HepG2 (cell line): ENCODE data around the gene SPRN.

Source experiments
- EZH2 ChIP-seq: conservative IDR thresholded peaks from 2 replicates; pipeline ENCODE4 v1.6.1; 2012; ENCODE audit warnings: mild to moderate bottlenecking, low read depth, low read length, moderate library complexity
- KDM2A ChIP-seq: sonication (generic); formaldehyde crosslinking; IDR thresholded peaks from 2 replicates; pipeline ENCODE4 v1.4.0; 2020; ENCODE audit warnings: low read depth, missing genetic modification reagents, borderline replicate concordance
- SMAD3 ChIP-seq: sonication (generic); formaldehyde crosslinking; IDR thresholded peaks from 2 replicates; pipeline ENCODE4 v1.4.0; 2020; ENCODE audit warnings: missing genetic modification reagents
- TCF7L2 ChIP-seq: IDR thresholded peaks from 2 replicates; pipeline ENCODE4 v1.6.1; 2011; ENCODE audit warnings: mild to moderate bottlenecking, low read depth, low read length, moderate library complexity
- TP53 ChIP-seq: sonication (generic); formaldehyde crosslinking; conservative IDR thresholded peaks from 2 replicates; pipeline ENCODE4 v1.4.0; 2020; ENCODE audit warnings: missing genetic modification reagents
- ZNF7 ChIP-seq: IDR thresholded peaks from 2 replicates; pipeline ENCODE4 v1.6.1; 2016; ENCODE audit warnings: missing biosample characterization, missing genetic modification reagents
- TF ChIP-seq, protein P1 (sequence below): sonication (generic); formaldehyde crosslinking; conservative IDR thresholded peaks from 2 replicates; pipeline ENCODE4 v1.5.0; 2020; ENCODE audit warnings: missing genetic modification reagents

DNA sequence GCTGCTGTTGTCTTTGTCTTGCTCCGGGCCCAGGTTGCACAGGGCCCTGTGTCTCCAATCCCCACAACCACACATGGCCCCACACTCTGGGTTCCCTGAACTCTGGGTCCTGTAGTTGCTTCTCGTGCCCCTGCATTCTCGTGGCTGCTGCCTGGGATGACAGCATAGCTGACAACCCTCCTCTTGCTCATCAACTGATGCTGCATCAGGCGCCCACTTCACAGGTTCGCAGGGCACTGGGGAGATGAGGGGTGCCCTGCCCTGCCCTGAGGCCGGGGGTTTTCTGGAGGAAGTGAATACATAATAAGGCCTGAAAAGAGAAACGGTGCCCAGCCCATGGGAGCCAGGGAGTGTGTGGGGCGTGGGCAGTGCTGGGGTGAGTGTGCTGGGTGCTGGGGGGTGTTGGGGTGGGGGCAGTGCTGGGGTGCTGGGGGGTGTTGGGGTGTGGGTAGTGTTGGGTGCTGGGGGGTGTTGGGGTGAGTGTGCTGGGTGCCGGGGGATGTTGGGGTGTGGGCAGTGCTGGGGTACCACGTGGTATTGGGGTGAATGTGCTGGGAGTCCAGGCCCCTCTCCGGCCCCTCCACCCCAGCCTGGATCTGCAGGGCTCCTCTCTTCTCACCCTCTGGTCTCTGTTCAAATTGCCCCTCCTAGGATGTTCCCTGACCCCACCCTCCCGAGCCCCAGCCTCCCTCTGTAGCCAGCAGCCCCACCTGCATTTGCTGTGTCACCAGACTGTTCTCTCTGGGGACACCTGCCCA is 32.5 kb downstream of the SPRN start:
- TF ChIP-seq SMAD3 (no peak), ZNF7 (CRISPR knock-in tag) (no peak), EZH2 (no peak), TCF7L2 (no peak), TP53 (CRISPR knock-in tag) (no peak), KDM2A (CRISPR knock-in tag) (no peak)
- TF ChIP-seq, protein P1, sequence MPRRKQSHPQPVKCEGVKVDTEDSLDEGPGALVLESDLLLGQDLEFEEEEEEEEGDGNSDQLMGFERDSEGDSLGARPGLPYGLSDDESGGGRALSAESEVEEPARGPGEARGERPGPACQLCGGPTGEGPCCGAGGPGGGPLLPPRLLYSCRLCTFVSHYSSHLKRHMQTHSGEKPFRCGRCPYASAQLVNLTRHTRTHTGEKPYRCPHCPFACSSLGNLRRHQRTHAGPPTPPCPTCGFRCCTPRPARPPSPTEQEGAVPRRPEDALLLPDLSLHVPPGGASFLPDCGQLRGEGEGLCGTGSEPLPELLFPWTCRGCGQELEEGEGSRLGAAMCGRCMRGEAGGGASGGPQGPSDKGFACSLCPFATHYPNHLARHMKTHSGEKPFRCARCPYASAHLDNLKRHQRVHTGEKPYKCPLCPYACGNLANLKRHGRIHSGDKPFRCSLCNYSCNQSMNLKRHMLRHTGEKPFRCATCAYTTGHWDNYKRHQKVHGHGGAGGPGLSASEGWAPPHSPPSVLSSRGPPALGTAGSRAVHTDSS, result no peak
